Measurements from ENCODE around the gene IQGAP1. TPM values are rescaled to one million over a fixed set of nuclear protein-coding genes. Genes with fewer than 3 reads are reported as not detected.

IQGAP1 gene
- total and polyA plus RNA-seq, 2 donors from 2014 or later = 70.0 to 218 TPM

DNA sequence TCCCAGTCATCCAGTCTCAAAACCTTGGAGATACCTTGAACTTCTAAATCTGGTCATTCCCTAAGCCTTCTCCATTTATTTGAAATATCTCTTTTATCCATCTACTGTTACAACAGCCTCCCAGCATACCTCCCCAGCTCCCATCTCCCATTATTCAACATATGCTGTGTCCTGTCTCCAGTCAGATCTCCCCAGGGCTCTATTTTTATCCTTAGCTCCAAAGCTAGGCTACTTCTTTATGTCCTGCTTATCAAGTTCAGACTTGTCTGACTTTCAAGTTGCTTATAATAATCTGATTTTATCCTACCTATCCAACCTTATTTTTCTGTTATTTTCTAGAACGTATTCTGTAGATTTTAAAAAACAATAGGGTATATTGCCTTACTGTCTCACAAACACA lies 44.2 kb downstream of the IQGAP1 start:
- H3K27me3 ChIP-seq (ENCODE audit: control insufficient read depth, insufficient read depth, low read length) = no peaks in the 10 kb centered on the region
- FAIRE-seq = no peak
- TF ChIP-seq, protein P1, sequence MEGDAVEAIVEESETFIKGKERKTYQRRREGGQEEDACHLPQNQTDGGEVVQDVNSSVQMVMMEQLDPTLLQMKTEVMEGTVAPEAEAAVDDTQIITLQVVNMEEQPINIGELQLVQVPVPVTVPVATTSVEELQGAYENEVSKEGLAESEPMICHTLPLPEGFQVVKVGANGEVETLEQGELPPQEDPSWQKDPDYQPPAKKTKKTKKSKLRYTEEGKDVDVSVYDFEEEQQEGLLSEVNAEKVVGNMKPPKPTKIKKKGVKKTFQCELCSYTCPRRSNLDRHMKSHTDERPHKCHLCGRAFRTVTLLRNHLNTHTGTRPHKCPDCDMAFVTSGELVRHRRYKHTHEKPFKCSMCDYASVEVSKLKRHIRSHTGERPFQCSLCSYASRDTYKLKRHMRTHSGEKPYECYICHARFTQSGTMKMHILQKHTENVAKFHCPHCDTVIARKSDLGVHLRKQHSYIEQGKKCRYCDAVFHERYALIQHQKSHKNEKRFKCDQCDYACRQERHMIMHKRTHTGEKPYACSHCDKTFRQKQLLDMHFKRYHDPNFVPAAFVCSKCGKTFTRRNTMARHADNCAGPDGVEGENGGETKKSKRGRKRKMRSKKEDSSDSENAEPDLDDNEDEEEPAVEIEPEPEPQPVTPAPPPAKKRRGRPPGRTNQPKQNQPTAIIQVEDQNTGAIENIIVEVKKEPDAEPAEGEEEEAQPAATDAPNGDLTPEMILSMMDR (IDR thresholded peaks at IDR 0.05; ENCODE audit: borderline replicate concordance, extremely low read depth, insufficient read depth) = no peak

DNA sequence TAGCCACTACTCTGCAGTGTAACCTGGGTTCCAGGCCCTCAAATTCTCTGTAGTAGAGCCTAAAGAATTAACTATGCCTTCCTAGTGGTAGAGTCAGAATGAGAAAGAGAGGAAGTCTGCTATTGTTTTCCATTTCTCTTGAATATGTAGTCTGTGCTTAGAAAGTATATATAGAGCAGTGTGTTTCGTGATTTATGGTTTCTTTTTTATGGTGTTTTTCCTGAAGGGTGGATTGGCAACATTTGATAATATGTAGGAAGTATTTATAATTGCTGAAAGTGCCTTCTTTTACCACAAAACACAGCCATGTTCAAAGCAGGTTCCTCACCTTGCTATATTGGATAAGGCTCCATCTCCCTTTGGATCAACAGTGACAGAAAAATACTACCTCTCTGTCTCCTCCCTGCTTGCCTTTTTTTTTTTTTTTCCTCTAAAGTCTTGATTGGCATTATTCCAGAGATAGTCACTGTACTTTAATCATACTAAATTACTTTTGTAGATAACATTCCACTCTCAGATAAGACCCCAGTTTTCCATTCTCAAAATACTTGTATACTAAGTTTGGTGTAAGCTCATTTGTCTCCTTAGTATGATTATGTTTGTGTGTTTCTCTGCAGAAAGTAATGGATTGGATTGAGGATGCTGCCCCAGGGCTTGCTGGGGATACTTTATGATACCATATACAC lies 47.8 kb downstream of the IQGAP1 start:
- no peak overlapping the region for H3K9ac ChIP-seq (ENCODE audit: low read length in 3 of 3)
- no peak overlapping the region for H3K4me3 ChIP-seq (ENCODE audit: low read length in 3 of 3)
- no peaks in the 10 kb centered on the region for H3K27me3 ChIP-seq (ENCODE audit: control insufficient read depth, insufficient read depth, low read length)
- no peaks in the 10 kb centered on the region for H3K9me3 ChIP-seq (ENCODE audit: control insufficient read depth in 2 of 3, insufficient read depth in 1 of 3, low read length in 3 of 3)
- no peak overlapping the region for H3K27ac ChIP-seq (ENCODE audit: low read depth in 2 of 2, low read length in 2 of 2)
- no peak for FAIRE-seq
- DNase-seq = no peak
- no peaks in the 10 kb centered on the region for H3K4me1 ChIP-seq (ENCODE audit: control insufficient read depth in 2 of 3, insufficient read depth in 2 of 3, low read depth in 1 of 3, low read length in 3 of 3)
- H3K36me3 ChIP-seq (ENCODE audit: control insufficient read depth in 2 of 3, insufficient read depth in 3 of 3, low read length in 3 of 3) = no peaks in the 10 kb centered on the region
- intact Hi-C loops (cut with DNase I) = no loop called here
- TF ChIP-seq, protein P1 (IDR thresholded peaks at IDR 0.05; ENCODE audit: borderline replicate concordance, extremely low read depth, insufficient read depth) = no peak

More for the DNA sequence above, 44.2 kb downstream of the IQGAP1 start:
- H3K4me3 ChIP-seq (ENCODE audit: low read length in 3 of 3) = no peak overlapping the region
- no peaks in the 10 kb centered on the region for H3K4me1 ChIP-seq (ENCODE audit: control insufficient read depth in 2 of 3, insufficient read depth in 2 of 3, low read depth in 1 of 3, low read length in 3 of 3)
- no peak overlapping the region for H3K27ac ChIP-seq (ENCODE audit: low read depth in 2 of 2, low read length in 2 of 2)
- H3K36me3 ChIP-seq (ENCODE audit: control insufficient read depth in 2 of 3, insufficient read depth in 3 of 3, low read length in 3 of 3) = no peaks in the 10 kb centered on the region
- no peak overlapping the region for H3K9ac ChIP-seq (ENCODE audit: low read length in 3 of 3)
- no peaks in the 10 kb centered on the region for H3K9me3 ChIP-seq (ENCODE audit: control insufficient read depth in 2 of 3, insufficient read depth in 1 of 3, low read length in 3 of 3)
- intact Hi-C loops (cut with DNase I) = no loop called here
- DNase-seq = no peak

- FAIRE-seq = no peak
- H3K36me3 ChIP-seq (ENCODE audit: control insufficient read depth in 2 of 3, insufficient read depth in 3 of 3, low read length in 3 of 3) = no peaks in the 10 kb centered on the region
- TF ChIP-seq, protein P1 (IDR thresholded peaks at IDR 0.05; ENCODE audit: borderline replicate concordance, extremely low read depth, insufficient read depth) = no peak
Observed at GRCh38 chr15:90436952-90437351, 48.9 kb downstream of the IQGAP1 start.

DNA sequence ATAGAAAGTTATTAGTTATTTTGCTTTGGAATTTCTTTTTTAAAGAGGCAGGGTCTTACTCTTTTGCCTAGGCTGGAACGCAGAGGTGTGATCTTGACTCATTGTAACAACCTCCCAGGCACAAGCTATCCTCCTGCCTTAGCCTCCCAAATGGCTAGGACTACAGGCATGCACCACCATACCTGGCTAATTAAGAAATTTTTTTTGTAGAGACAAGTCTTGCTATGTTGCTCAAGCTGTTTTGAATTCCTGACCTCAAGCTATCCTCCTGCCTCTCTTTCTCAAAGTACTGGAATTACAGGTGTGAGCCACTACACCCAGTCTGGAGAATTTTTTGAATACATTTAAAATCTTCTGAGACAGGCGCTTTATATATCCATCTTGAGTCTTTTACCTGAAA lies 49.5 kb downstream of the IQGAP1 start:
- no peak for FAIRE-seq

More at GRCh38 chr15:90436952-90437351, 48.9 kb downstream of the IQGAP1 start:
- no peak for DNase-seq
- Histone ChIP-seq H3K27me3 (ENCODE audit: control insufficient read depth, insufficient read depth, low read length) (no peaks in the 10 kb centered on the region), H3K9ac (ENCODE audit: low read length in 3 of 3) (no peak overlapping the region), H3K4me1 (ENCODE audit: control insufficient read depth in 2 of 3, insufficient read depth in 2 of 3, low read depth in 1 of 3, low read length in 3 of 3) (no peaks in the 10 kb centered on the region), H3K9me3 (ENCODE audit: control insufficient read depth in 2 of 3, insufficient read depth in 1 of 3, low read length in 3 of 3) (no peaks in the 10 kb centered on the region), H3K27ac (ENCODE audit: low read depth in 2 of 2, low read length in 2 of 2) (no peak overlapping the region), H3K4me3 (ENCODE audit: low read length in 3 of 3) (no peak overlapping the region)
- intact Hi-C loops (cut with DNase I) = no loop called here

More for the DNA sequence above, 49.5 kb downstream of the IQGAP1 start:
- Histone ChIP-seq H3K36me3 (ENCODE audit: control insufficient read depth in 2 of 3, insufficient read depth in 3 of 3, low read length in 3 of 3) (no peaks in the 10 kb centered on the region), H3K4me3 (ENCODE audit: low read length in 3 of 3) (no peak overlapping the region), H3K9ac (ENCODE audit: low read length in 3 of 3) (no peak overlapping the region), H3K4me1 (ENCODE audit: control insufficient read depth in 2 of 3, insufficient read depth in 2 of 3, low read depth in 1 of 3, low read length in 3 of 3) (no peaks in the 10 kb centered on the region), H3K27ac (ENCODE audit: low read depth in 2 of 2, low read length in 2 of 2) (no peak overlapping the region), H3K9me3 (ENCODE audit: control insufficient read depth in 2 of 3, insufficient read depth in 1 of 3, low read length in 3 of 3) (no peaks in the 10 kb centered on the region), H3K27me3 (ENCODE audit: control insufficient read depth, insufficient read depth, low read length) (no peaks in the 10 kb centered on the region)
- no peak for DNase-seq
- TF ChIP-seq, protein P1 (IDR thresholded peaks at IDR 0.05; ENCODE audit: borderline replicate concordance, extremely low read depth, insufficient read depth) = no peak
- intact Hi-C loops (cut with DNase I) = no loop called here
